ENCODE results near the gene AHR. TPM values are rescaled to one million over a fixed set of nuclear protein-coding genes. Genes with fewer than 3 reads are reported as not detected.

AHR gene
- polyA plus RNA-seq (2013), result 15.7 and 17.4 TPM in 2 replicates

DNA sequence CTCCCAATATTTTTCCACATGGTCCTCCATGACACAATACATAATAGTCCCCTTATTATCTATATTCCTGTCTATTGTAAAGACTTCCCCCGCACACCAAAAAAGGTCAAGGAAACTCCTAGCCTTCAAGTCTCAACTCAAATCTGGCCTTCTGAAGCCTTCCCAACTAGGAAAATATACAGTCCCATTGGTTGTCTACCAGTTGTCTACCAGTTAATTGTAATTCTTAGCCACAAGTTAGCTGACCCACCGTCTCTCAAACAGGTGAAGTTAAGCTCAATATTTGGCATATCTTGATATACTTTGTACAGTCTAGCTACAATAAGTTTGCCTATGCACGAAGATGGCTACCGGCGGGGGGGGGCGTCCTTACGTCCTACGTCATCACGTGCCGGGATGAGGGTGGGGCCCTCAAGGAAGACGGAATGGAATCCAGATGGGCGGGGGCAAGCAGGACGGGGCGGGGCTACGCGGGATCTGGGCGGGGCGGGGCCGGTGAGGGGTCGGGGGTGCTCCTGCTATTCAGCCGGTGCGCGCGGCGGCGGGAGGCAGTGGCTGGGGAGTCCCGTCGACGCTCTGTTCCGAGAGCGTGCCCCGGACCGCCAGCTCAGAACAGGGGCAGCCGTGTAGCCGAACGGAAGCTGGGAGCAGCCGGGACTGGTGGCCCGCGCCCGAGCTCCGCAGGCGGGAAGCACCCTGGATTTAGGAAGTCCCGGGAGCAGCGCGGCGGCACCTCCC is at the start of gene AHR:
Gene AHR, plus strand, starts transcription at position 551 of the 738 bp plus-strand sequence. CDS start 613 bp downstream, outside the sequence.
- peaks cover 6% of the 10 kb centered on the region for H3K79me1 ChIP-seq (ENCODE audit: low read length)
- H2BK120ac ChIP-seq (ENCODE audit: insufficient read depth, low read length, poor library complexity), result peak within 1 kb of the TSS; percentile 25
- peak within 1 kb of the TSS; percentile 99 for H3K4me3 ChIP-seq (ENCODE audit: low read depth, low read length)
- H2BK12ac ChIP-seq (ENCODE audit: low read length), result no peak within 1 kb of the TSS
- peak within 1 kb of the TSS; percentile 62 for H4K8ac ChIP-seq (ENCODE audit: low read depth, low read length)
- H3K23ac ChIP-seq (ENCODE audit: low read length), result no peak within 1 kb of the TSS
- no peak within 1 kb of the TSS for H2AK5ac ChIP-seq (ENCODE audit: low read length)
- peak within 1 kb of the TSS; percentile 86 for H2AFZ ChIP-seq (ENCODE audit: insufficient read depth, low read length, poor library complexity)
- H3K18ac ChIP-seq (ENCODE audit: low read length), result peak within 1 kb of the TSS; percentile 62
- peak within 1 kb of the TSS; percentile 29 for H2BK5ac ChIP-seq (ENCODE audit: low read depth, low read length, poor library complexity)
- peak within 1 kb of the TSS; percentile 92 for H3K4me2 ChIP-seq (ENCODE audit: low read length)
- H4K12ac ChIP-seq (ENCODE audit: low read depth, low read length), result peak within 1 kb of the TSS; percentile 73
- no peaks in the 10 kb centered on the region for H3K9me3 ChIP-seq (ENCODE audit: insufficient read depth, low read depth, low read length)
- H3K9ac ChIP-seq (ENCODE audit: low read length), result peak within 1 kb of the TSS; percentile 57
- H3K79me2 ChIP-seq (ENCODE audit: control insufficient read depth, insufficient read depth, low read length, poor library complexity), result peaks cover 3% of the 10 kb centered on the region
- DNase-seq, result peak; percentile 83 to 93
- H3K36me3 ChIP-seq (ENCODE audit: control insufficient read depth in 1 of 2, insufficient read depth in 2 of 2, low read length in 2 of 2), result no peaks in the 10 kb centered on the region
- no peaks in the 10 kb centered on the region for H3K27me3 ChIP-seq (ENCODE audit: insufficient read depth, low read length)
- H3K4ac ChIP-seq (ENCODE audit: low read depth, low read length), result peak within 1 kb of the TSS; percentile 17
- H3K14ac ChIP-seq (ENCODE audit: low read length), result peak within 1 kb of the TSS; percentile 78
- no CpG with 5 or more reads among the region's 46 CpGs for WGBS (ENCODE audit: extremely low coverage, insufficient coverage, insufficient read length)
- peak within 1 kb of the TSS; percentile 18 for H3K27ac ChIP-seq (ENCODE audit: low read depth, low read length)
- peak within 1 kb of the TSS; percentile 62 for H4K91ac ChIP-seq (ENCODE audit: low read depth, low read length)
- H3K4me1 ChIP-seq (ENCODE audit: control insufficient read depth in 1 of 2, insufficient read depth in 2 of 2, low read length in 2 of 2), result no peaks in the 10 kb centered on the region

- Histone ChIP-seq H3K9ac (ENCODE audit: low read length) (no peak overlapping the region), H3K18ac (ENCODE audit: low read length) (no peak overlapping the region), H4K12ac (ENCODE audit: low read depth, low read length) (no peak overlapping the region), H3K4me2 (ENCODE audit: low read length) (no peak overlapping the region), H3K9me3 (ENCODE audit: insufficient read depth, low read depth, low read length) (no peaks in the 10 kb centered on the region), H3K23ac (ENCODE audit: low read length) (no peak overlapping the region), H4K8ac (ENCODE audit: low read depth, low read length) (no peak overlapping the region), H3K14ac (ENCODE audit: low read length) (no peak overlapping the region), H2BK120ac (ENCODE audit: insufficient read depth, low read length, poor library complexity) (no peak overlapping the region), H2AFZ (ENCODE audit: insufficient read depth, low read length, poor library complexity) (no peak overlapping the region), H4K91ac (ENCODE audit: low read depth, low read length) (no peak overlapping the region), H3K79me2 (ENCODE audit: control insufficient read depth, insufficient read depth, low read length, poor library complexity) (no peaks in the 10 kb centered on the region), H3K79me1 (ENCODE audit: low read length) (no peaks in the 10 kb centered on the region), H3K4ac (ENCODE audit: low read depth, low read length) (no peak overlapping the region), H2BK5ac (ENCODE audit: low read depth, low read length, poor library complexity) (no peak overlapping the region), H3K27me3 (ENCODE audit: insufficient read depth, low read length) (no peaks in the 10 kb centered on the region), H3K36me3 (ENCODE audit: control insufficient read depth in 1 of 2, insufficient read depth in 2 of 2, low read length in 2 of 2) (no peaks in the 10 kb centered on the region), H2BK12ac (ENCODE audit: low read length) (no peak overlapping the region), H3K4me3 (ENCODE audit: low read depth, low read length) (no peak overlapping the region), H3K4me1 (ENCODE audit: control insufficient read depth in 1 of 2, insufficient read depth in 2 of 2, low read length in 2 of 2) (no peaks in the 10 kb centered on the region), H3K27ac (ENCODE audit: low read depth, low read length) (no peak overlapping the region), H2AK5ac (ENCODE audit: low read length) (no peak overlapping the region)
- WGBS (ENCODE audit: extremely low coverage, insufficient coverage, insufficient read length), result no CpG with 5 or more reads among the region's 3 CpGs
- no peak for DNase-seq
Measured at GRCh38 chr7:17253885-17254284, 44.6 kb upstream of the AHR start.

GRCh38 chr7:17255926-17256325 is 42.5 kb upstream of the AHR start:
- Histone ChIP-seq H4K8ac (ENCODE audit: low read depth, low read length) (no peak overlapping the region), H4K12ac (ENCODE audit: low read depth, low read length) (no peak overlapping the region), H2BK120ac (ENCODE audit: insufficient read depth, low read length, poor library complexity) (no peak overlapping the region), H3K4me1 (ENCODE audit: control insufficient read depth in 1 of 2, insufficient read depth in 2 of 2, low read length in 2 of 2) (no peaks in the 10 kb centered on the region), H3K9me3 (ENCODE audit: insufficient read depth, low read depth, low read length) (no peaks in the 10 kb centered on the region), H2BK12ac (ENCODE audit: low read length) (no peak overlapping the region), H3K4me3 (ENCODE audit: low read depth, low read length) (no peak overlapping the region), H3K9ac (ENCODE audit: low read length) (no peak overlapping the region), H3K36me3 (ENCODE audit: control insufficient read depth in 1 of 2, insufficient read depth in 2 of 2, low read length in 2 of 2) (no peaks in the 10 kb centered on the region), H3K4ac (ENCODE audit: low read depth, low read length) (no peak overlapping the region), H3K14ac (ENCODE audit: low read length) (no peak overlapping the region), H3K18ac (ENCODE audit: low read length) (no peak overlapping the region), H2AK5ac (ENCODE audit: low read length) (no peak overlapping the region), H3K27me3 (ENCODE audit: insufficient read depth, low read length) (no peaks in the 10 kb centered on the region), H3K79me2 (ENCODE audit: control insufficient read depth, insufficient read depth, low read length, poor library complexity) (no peaks in the 10 kb centered on the region), H2AFZ (ENCODE audit: insufficient read depth, low read length, poor library complexity) (no peak overlapping the region), H3K79me1 (ENCODE audit: low read length) (no peaks in the 10 kb centered on the region), H3K4me2 (ENCODE audit: low read length) (no peak overlapping the region), H3K27ac (ENCODE audit: low read depth, low read length) (no peak overlapping the region), H4K91ac (ENCODE audit: low read depth, low read length) (no peak overlapping the region), H3K23ac (ENCODE audit: low read length) (no peak overlapping the region), H2BK5ac (ENCODE audit: low read depth, low read length, poor library complexity) (no peak overlapping the region)
- no peak for DNase-seq
- no CpG with 5 or more reads among the region's 1 CpG for WGBS (ENCODE audit: extremely low coverage, insufficient coverage, insufficient read length)

- Histone ChIP-seq H4K91ac (ENCODE audit: low read depth, low read length) (no peak overlapping the region), H3K18ac (ENCODE audit: low read length) (no peak overlapping the region), H2BK12ac (ENCODE audit: low read length) (no peak overlapping the region), H3K14ac (ENCODE audit: low read length) (no peak overlapping the region), H3K27ac (ENCODE audit: low read depth, low read length) (no peak overlapping the region), H2AK5ac (ENCODE audit: low read length) (no peak overlapping the region), H3K4me2 (ENCODE audit: low read length) (no peak overlapping the region), H4K8ac (ENCODE audit: low read depth, low read length) (no peak overlapping the region), H2BK5ac (ENCODE audit: low read depth, low read length, poor library complexity) (no peak overlapping the region), H3K4me3 (ENCODE audit: low read depth, low read length) (no peak overlapping the region), H3K4me1 (ENCODE audit: control insufficient read depth in 1 of 2, insufficient read depth in 2 of 2, low read length in 2 of 2) (no peaks in the 10 kb centered on the region), H2AFZ (ENCODE audit: insufficient read depth, low read length, poor library complexity) (no peak overlapping the region), H3K9me3 (ENCODE audit: insufficient read depth, low read depth, low read length) (no peaks in the 10 kb centered on the region), H3K79me2 (ENCODE audit: control insufficient read depth, insufficient read depth, low read length, poor library complexity) (no peaks in the 10 kb centered on the region), H3K4ac (ENCODE audit: low read depth, low read length) (no peak overlapping the region), H3K36me3 (ENCODE audit: control insufficient read depth in 1 of 2, insufficient read depth in 2 of 2, low read length in 2 of 2) (no peaks in the 10 kb centered on the region), H2BK120ac (ENCODE audit: insufficient read depth, low read length, poor library complexity) (no peak overlapping the region), H4K12ac (ENCODE audit: low read depth, low read length) (no peak overlapping the region), H3K9ac (ENCODE audit: low read length) (no peak overlapping the region), H3K23ac (ENCODE audit: low read length) (no peak overlapping the region), H3K27me3 (ENCODE audit: insufficient read depth, low read length) (no peaks in the 10 kb centered on the region), H3K79me1 (ENCODE audit: low read length) (no peaks in the 10 kb centered on the region)
- WGBS (ENCODE audit: extremely low coverage, insufficient coverage, insufficient read length), result no CpG with 5 or more reads among the region's 2 CpGs
- DNase-seq, result no peak
Measured at GRCh38 chr7:17256375-17256774, 42.1 kb upstream of the AHR start.
